HG02840 (cell line): ENCODE data around the gene GTPBP3.
A peak's percentile ranks its signal among the peaks of the same experiment; 100 is the strongest.

ENCODE experiments used
- ATAC-seq: cut with Tn5 transposase; IDR thresholded peaks from one replicate; pipeline ENCODE4 v1.9.1; 2021; ENCODE audit warnings: mild to moderate bottlenecking, moderate library complexity, moderate number of reproducible peaks; ENCODE audit not compliant: unreplicated experiment, low FRiP score

GTPBP3 gene

DNA sequence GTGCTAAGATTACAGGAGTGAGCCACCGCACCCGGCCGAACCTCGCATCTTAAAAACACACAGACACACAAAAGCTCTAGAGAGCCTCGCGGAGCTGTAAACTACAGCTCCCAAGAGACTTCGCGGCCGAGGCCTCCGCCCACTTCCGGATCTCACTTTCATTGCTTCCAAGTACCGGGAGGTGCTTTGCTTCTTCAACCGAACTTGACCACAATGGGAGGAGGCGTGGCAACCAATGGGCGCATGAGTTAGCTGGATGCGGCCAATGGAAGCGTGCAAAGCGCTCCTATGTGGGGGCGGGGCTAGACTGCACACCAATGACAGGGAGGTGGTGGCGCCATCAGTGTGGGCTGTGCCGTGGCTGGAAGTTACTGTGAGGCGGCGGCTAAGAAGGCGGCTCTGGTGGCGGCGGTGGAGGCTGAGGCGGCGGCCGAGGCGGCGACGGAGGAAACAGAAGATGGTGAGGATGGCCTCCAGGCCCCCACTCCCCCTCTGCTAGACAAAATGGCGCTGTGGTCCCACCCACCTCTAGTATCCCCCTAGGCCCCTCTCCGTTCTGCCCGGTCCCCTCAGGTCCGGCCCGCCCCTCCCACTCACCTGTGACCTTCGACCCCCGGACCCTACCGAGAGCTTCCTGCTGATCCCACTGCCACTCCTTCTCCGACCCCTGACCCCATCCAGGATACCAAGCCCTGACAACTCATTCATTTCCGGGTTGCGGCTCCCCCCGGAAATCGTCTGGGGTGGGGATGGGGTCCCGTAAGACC, 28.0 kb upstream of the GTPBP3 start, which contains the start of gene DDA1:
Gene DDA1 (plus strand): TSS at position 366 of the 767 bp plus-strand sequence. CDS start 92 bp downstream, at position 458.
- ATAC-seq, result peak; percentile 62

- ATAC-seq, result no peak
Observed at GRCh38 chr19:17309965-17310461, 27.3 kb upstream of the GTPBP3 start.

GRCh38 chr19:17311455-17312188, 25.7 kb upstream of the GTPBP3 start:
- ATAC-seq, result no peak

GRCh38 chr19:17312189-17313113, 24.9 kb upstream of the GTPBP3 start:
- no peak for ATAC-seq

GRCh38 chr19:17314007-17314593, 23.3 kb upstream of the GTPBP3 start:
- ATAC-seq, result no peak

DNA sequence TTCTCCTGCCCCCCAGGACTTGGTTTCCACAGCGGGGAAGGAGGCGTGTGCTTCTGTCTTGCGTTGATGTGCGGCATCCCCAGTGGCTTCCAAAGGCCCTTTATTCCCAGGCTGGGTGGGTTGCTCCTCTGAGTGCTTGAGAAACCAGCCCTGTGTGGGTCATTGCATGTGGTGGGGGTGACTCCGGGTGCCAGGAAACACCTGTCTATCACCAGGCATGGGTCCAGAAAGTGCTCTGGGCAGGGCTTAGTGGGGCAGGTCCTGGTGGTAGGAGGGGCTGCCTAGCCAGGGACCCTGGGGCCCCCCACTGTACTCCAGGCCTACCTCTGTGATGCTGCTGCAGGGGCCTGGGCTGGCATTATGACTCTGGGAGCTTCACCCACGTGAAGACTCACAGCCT, 18.4 kb upstream of the GTPBP3 start:
- ATAC-seq, result no peak

GRCh38 chr19:17319473-17320238, 17.7 kb upstream of the GTPBP3 start:
- ATAC-seq, result no peak

DNA sequence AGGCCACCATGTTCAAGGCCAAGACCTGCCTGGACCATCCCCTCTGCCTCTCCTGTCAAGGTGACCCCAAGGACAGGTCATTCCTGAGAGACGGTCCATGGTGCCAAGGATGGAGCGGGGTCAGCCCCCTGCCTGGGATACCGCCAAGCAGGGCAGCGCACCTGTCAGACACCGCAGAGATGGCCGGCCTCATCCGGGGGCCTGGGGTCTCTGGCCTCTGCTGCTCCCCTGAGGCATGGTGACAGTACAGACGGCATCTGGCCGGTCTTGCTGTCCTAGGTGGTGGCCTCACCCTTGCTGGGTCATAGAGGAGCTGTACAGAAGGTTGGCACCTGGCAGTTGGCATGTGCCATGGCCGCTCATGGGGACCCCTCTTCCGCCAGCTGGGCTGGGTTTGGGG, 16.9 kb upstream of the GTPBP3 start:
- no peak for ATAC-seq

- ATAC-seq, result no peak
Observed at GRCh38 chr19:17321655-17322489, 15.5 kb upstream of the GTPBP3 start.

DNA sequence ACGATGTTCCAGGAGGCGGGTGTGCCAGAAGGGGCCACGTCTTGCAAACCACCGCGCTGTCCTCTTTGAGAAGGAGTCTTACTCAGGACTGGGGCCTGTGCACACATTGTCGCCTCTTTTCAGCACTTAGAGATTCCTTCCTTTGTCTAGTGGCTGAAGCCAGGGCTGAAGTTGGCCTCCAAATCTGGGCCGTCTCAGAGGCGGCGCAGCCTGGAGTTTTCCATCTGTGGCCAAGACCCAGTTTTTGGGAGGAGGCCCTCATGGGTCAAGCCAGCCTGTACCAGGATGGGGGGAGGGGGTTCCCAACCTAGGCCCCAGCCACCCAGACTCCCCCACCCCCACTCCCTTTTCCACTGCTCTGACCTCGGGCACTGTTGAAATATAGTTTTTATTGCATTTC, 14.5 kb upstream of the GTPBP3 start:
- no peak for ATAC-seq

DNA sequence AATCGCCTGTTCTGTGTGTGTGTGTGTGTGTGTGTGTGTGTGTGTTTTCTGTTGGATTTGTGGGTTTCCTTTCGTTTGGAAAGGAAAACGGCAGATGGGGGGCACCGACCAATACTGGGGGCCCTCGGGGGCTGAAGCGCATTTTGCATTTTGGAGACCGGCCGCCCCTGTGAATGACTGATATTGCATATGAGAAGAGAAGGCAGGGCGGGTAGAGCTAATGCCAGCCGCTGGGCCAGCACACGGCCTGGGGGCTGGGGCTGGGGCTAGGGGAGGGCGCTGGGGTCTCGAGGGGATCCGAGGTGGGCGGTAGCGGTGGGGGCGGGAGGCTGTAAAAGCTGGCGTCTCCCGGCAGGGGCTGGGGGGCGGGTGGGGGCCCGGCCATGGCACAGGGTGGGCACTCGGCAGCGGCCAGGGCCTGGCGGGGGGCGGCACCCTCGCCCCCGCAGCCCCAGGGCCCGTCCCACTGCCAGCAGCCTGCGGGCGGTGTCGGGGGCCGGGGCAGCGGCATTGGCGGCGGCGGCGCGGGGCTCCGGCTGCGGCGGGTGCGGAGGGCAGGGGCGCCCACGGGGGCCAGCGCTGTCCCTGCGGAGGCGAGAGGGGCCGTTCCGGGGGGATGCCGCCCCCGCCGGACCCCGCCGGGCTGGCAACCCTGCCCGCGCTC, 13.9 kb upstream of the GTPBP3 start:
- ATAC-seq, result no peak

DNA sequence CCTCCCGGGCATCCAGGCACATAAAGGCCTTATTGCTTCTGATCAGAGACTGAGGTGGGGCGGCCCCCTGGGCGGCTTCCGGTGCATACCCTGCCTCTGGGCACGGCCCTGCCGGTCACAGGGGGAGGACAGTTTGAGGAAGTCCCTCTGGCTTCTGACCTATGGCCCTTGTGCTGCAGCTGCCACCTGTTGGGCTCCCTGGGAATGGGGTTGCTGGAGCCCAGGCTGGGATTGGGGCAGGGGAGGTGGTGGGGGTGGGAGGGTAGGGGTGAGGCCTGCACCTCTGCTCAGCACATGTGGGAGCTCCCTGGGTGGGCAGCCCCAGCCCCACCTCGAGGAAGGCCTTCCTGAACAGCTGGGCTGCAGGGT, 13.4 kb upstream of the GTPBP3 start:
- no peak for ATAC-seq

DNA sequence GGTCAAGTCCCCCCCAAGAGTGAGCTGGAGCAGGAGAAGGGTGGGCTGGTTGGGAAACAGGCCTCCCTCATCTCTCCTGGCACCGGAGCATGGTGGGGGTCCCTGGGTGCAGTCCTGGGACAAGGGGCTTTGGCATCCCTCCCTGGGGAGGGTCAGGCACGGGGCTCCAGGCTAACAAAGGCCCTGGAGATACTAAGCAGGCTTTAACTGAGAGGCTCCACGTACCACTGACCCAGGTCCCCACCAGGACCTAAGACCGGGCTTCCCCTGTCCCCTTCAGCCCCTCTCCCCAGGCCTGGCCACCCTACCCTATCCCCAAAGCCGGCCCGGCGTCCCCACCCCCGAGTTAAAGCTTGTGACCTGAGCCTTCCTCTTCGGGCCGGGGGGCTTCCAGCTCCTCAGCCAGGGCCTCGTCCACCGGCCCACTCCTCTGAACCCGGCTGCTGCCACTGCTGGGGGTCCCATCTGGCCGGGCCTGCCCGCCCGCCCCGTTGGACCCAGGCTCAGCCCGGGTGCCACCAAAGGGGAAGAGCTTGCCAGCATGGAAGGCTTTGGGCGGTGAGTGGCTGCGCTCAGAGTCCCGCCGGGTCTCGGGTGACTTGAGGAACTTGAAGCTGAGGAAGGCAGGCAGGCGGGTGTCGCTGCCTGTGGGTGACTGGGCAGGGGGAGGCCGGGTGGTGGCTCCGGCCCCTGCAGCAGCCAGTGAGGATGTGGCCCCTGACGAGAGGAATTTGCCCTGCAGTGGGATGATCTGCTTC, 12.8 kb upstream of the GTPBP3 start:
- ATAC-seq, result no peak

DNA sequence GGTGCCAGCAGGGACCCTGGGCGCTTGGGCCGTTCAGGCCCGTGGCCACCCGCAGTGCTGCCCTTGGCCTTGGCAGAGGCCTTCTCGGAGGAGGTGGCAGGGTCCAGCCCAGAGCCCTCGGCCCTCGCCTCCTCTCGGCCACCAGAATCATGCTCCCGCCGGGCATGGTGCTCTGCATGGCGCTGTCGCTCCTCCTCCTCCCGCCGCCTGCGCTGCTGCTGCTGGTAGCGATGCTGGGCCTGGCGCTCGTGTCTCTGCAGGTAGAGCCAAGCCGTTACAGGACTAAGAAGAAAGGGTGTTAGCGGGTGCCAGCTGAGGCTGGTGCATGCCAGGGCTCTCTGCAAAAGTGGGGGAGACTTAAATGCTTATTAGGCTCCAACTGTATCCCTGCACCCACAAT, 12.2 kb upstream of the GTPBP3 start:
- ATAC-seq, result no peak

- ATAC-seq, result no peak
Observed at GRCh38 chr19:17325881-17326594, 11.3 kb upstream of the GTPBP3 start.

DNA sequence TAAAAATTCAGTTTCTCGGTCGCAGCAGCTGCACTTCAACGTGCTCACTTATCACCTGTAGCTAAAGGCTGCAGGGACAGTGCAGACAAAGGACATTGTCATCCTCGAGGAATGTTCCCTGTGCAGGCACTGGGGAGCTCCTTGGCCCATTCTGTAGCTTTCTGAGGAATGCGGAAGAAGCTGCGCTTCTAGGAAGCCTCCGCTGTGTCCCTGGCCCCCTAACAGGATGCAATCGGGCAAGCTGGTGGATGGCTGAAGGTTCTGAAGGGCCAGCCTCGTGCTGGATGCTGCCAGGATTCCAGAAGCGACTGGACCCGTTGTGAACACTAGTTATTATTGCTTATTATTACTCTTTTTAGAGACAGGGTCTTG, 10.8 kb upstream of the GTPBP3 start:
- no peak for ATAC-seq

GRCh38 chr19:17327068-17327653, 10.2 kb upstream of the GTPBP3 start:
- ATAC-seq, result no peak
